ENCODE measurements around the gene TEX2. TPM values are rescaled to one million over a fixed set of nuclear protein-coding genes. Genes with fewer than 3 reads are reported as not detected.

Gene TEX2
- total and polyA plus RNA-seq, 2 of the 13 experiments (the other 11 are each of a cell fraction or from before 2014, with no cell fraction given) = 21.4 to 37.7 TPM

GRCh38 chr17:64150237-64151015 is 112.6 kb downstream of the TEX2 start (continued):
- TF ChIP-seq ZNF687 (CRISPR knock-in tag; IDR thresholded peaks at IDR 0.05) (peak; percentile 90), ZBTB14 (CRISPR knock-in tag; IDR thresholded peaks at IDR 0.05) (no peak), PRMT3 (CRISPR knock-in tag; IDR thresholded peaks at IDR 0.05; ENCODE audit: borderline replicate concordance, low read depth) (peak; percentile 42; the same call in 1 of the 2 replicates), RARA (CRISPR knock-in tag; IDR thresholded peaks at IDR 0.05) (peak; percentile 97), SUZ12 (IDR thresholded peaks at IDR 0.05; ENCODE audit: low read depth, low read length) (no peak), NRL (CRISPR knock-in tag; IDR thresholded peaks at IDR 0.05; ENCODE audit: borderline replicate concordance) (peak; percentile 79; the same call in 1 of the 2 replicates), PHB2 (IDR thresholded peaks at IDR 0.05; ENCODE audit: partially characterized antibody) (no peak), GABPB1 (CRISPR knock-in tag; IDR thresholded peaks at IDR 0.05) (peak; percentile 61), ZNF496 (CRISPR knock-in tag; IDR thresholded peaks at IDR 0.05; ENCODE audit: insufficient replicate concordance) (no peak), HNRNPUL1 (IDR thresholded peaks at IDR 0.05; ENCODE audit: low read depth, low read length) (no peak), KAT2B (IDR thresholded peaks at IDR 0.05; ENCODE audit: borderline replicate concordance, low read depth, low read length) (no peak), ZNF782 (CRISPR knock-in tag; IDR thresholded peaks at IDR 0.05; ENCODE audit: borderline replicate concordance) (peak; percentile 83; the same call in 1 of the 2 replicates), FOXK1 (CRISPR knock-in tag; IDR thresholded peaks at IDR 0.05; ENCODE audit: borderline replicate concordance, low read depth) (peak; percentile 95; the same call in 1 of the 2 replicates), ZNF282 (IDR thresholded peaks at IDR 0.05; ENCODE audit: partially characterized antibody) (no peak), ZFP90 (CRISPR knock-in tag; IDR thresholded peaks at IDR 0.05; ENCODE audit: borderline replicate concordance) (no peak), CREB3 (CRISPR knock-in tag; IDR thresholded peaks at IDR 0.05) (no peak), ZNF468 (CRISPR knock-in tag; IDR thresholded peaks at IDR 0.05) (no peak), PCBP2 (optimal IDR thresholded peaks at IDR 0.05; ENCODE audit: low read depth, low read length, poor library complexity, severe bottlenecking) (no peak), ZFP36 (IDR thresholded peaks at IDR 0.05; ENCODE audit: borderline replicate concordance, low read depth, low read length, partially characterized antibody) (no peak), TAF1 (CRISPR knock-in tag; IDR thresholded peaks at IDR 0.05) (peak; percentile 52; the same call in 1 of the 2 replicates)
- TF ChIP-seq, protein P1, sequence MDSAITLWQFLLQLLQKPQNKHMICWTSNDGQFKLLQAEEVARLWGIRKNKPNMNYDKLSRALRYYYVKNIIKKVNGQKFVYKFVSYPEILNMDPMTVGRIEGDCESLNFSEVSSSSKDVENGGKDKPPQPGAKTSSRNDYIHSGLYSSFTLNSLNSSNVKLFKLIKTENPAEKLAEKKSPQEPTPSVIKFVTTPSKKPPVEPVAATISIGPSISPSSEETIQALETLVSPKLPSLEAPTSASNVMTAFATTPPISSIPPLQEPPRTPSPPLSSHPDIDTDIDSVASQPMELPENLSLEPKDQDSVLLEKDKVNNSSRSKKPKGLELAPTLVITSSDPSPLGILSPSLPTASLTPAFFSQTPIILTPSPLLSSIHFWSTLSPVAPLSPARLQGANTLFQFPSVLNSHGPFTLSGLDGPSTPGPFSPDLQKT (CRISPR knock-in tag; IDR thresholded peaks at IDR 0.05; ENCODE audit: borderline replicate concordance) = no peak

All from HepG2 (cell line).